ENCODE data around the gene GFER.
"Not testable (repeated sequence)": the region's sequence is repeated elsewhere in the genome, so short reads cannot be mapped to it uniquely, and the experiment has no call there.

DNA sequence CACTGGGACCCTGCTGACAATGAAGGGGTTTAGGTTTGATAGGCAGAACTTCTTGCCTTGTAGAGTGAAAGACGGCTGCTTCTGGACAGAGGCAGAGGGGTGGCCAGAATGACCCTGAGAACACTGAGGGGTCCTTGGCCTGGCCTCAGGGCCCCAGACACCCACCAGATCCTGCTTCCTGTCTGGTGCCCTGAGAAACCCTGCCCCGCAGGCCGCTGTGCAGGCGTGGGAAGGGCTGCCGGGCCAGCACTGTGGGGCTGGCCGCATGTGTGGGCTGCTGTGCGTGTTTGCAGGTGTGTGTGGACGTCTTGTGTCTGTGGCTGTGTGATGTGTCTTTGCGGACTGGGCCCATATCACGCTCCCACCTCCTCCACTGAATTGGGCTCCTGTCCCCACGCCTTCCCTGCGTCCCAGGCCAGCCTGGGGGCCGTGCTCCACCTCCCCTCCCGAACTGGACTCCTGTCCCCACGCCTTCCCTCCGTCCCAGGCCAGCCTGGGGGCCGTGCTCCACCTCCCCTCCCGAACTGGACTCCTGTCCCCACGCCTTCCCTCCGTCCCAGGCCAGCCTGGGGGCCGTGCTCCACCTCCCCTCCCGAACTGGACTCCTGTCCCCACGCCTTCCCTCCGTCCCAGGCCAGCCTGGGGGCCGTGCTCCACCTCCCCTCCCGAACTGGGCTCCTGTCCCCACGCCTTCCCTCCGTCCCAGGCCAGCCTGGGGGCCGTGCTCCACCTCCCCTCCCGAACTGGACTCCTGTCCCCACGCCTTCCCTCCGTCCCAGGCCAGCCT is 50.1 kb downstream of the GFER start:
- TF ChIP-seq EZH2 (IDR thresholded peaks at IDR 0.05; ENCODE audit: insufficient read depth, poor library complexity, severe bottlenecking); EZH2phosphoT487 (IDR thresholded peaks at IDR 0.05; ENCODE audit: insufficient read depth, low read depth): not testable (repeated sequence)
